ENCODE results near the gene ZMPSTE24. TPM values are rescaled to one million over a fixed set of nuclear protein-coding genes. Genes with fewer than 3 reads are reported as not detected.

Gene ZMPSTE24
- total RNA-seq, 1 donor from 2014 or later, result 64.1 TPM

DNA sequence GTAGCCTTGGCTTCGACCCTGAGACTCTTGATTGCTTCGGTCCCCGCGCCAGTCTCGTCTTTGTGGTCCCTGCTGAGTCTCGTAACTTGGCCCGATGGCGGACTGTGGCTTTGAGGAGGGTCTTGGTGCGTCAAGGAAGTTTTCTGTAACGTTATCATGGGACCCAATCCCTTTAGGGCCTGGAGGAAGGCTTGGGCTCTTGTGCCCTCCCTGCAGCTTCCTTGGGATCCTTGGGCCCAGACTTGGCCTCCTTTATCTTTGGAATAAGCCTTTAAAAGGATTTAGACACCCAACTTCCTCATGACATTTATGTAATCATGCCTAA is 371 bp downstream of the ZMPSTE24 start:
- DNase-seq (ENCODE audit: low read depth in 2 of 2), result peak in 1 of 2 donors; percentile 44

DNA sequence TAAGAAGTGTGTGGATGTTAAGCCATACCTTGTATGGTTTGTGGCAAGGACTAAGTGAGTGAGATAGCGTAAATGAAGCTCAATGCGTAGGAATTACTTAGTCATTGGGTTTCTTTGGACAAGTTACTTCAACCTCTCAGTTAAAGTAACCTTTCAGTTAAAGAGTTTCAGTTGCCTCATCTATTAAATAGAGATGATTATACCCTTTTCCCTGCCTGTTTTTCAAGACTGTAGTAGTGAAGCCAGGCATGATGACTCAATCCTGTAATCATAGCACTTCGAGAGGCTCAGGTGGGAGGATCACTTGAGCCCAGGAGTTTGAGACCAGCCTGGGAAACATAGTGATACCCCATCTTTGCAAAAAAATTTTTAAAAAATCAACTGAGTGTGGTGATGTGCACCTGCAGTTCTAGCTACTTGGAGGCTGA is 6.3 kb downstream of the ZMPSTE24 start:
- no peak for DNase-seq (ENCODE audit: low read depth in 2 of 2)

DNA sequence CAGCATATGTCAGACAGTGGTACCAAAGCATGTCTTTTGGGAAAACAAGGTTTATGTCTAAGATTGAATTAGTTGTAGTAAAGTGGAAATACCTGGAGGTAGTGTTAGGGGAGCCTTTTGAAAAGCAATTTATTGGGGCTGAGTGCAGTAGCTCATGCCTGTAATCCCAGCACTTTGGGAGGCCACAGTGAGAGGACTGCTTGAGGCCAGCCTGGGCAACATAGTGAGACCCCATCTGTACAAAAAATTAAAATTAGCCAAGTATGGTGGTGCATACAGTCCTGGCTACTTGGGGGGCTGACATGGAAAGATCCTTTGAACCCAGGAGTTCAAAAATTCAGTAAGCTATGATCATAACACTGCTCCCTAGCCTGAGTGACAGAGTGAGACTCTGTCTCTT is 7.3 kb downstream of the ZMPSTE24 start:
- DNase-seq (ENCODE audit: low read depth in 2 of 2), result no peak

DNA sequence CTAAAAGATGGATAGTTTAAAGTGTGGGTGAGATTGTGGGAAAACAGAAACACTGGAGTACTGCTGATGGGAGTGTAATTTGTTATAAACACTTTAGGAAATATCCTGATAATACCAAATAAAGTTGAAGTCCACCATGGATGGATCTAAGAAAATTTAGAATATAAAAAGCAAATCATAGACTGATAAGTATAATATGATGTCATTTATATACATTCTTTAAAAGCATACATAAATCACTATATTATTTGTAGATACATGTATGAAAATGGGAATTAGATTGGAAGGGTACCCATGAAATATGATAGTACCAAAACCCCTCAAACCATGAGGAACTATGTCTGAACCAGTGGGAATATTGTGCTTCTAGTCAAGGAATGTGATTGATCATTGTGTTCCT is 7.9 kb downstream of the ZMPSTE24 start:
- DNase-seq (ENCODE audit: low read depth in 2 of 2), result no peak

DNA sequence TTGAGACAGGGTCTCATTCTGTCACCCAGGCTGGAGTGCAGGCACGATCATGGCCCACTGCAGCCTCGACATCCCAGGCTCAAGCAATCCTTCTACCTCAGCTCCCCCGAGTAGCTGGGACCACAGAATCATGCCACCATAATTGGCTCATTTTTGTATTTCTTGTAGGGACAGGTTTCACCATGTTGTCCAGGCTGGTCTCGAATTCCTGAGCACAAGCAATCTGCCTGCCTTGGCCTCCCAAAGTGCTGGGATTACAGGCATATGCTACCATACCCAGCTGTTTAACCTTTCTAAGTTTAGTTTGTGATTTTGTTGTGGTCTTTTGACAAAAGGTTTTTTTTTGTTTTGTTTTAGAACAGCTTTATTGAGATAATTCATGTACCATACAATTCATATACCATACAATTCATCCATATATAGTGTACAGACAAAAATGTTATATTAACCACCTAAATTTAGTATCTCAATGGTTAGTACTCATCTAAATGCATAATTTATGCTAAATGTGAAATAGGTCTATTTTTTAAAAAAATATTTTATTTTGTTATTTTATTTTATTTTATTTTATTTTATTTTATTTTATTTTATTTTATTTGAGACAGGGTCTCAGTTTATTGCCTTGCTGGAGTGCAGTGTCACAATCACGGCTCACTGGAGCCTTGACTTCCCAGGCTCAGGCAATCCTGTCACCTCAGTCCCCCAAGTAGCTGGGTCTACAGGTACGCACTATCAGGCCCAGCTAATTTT is 8.9 kb downstream of the ZMPSTE24 start:
- DNase-seq (ENCODE audit: low read depth in 2 of 2), result no peak

DNA sequence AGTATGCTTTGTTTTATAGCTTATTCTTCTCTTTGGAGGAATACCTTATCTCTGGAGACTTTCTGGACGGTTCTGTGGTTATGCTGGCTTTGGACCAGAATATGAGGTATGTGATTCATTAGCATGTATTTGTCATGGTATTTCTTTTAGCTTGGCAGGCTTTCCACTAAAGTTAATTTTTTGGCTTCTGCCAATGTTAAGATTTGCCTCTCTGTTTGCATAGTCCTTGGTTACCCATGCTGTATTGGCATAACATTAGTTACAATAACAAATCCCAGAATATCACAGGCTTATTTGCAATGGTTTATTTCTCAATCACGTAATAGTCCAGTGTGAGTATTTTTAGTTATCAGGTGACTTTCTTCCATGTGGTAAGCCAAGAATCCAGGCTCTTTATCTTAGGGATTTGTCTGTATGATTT is 9.7 kb downstream of the ZMPSTE24 start:
- peak; percentile 56 to 57 for DNase-seq (ENCODE audit: low read depth in 2 of 2)

DNA sequence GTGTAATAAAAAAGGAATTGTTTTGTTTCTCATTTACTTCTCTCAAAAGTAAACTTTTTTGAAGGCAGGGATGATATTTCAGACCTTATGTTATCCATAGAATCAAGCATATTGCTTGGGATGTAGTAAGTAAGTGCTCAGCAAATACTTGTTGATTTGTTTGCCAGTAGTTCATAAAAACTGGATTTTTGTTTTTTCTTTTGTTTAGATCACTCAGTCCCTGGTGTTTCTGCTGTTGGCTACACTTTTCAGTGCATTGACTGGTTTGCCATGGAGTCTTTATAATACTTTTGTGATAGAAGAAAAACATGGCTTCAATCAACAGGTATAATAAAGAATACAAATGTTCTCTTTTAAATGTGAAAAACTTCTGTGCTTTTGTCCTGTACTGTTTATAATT is 10.2 kb downstream of the ZMPSTE24 start:
- no peak for DNase-seq (ENCODE audit: low read depth in 2 of 2)

DNA sequence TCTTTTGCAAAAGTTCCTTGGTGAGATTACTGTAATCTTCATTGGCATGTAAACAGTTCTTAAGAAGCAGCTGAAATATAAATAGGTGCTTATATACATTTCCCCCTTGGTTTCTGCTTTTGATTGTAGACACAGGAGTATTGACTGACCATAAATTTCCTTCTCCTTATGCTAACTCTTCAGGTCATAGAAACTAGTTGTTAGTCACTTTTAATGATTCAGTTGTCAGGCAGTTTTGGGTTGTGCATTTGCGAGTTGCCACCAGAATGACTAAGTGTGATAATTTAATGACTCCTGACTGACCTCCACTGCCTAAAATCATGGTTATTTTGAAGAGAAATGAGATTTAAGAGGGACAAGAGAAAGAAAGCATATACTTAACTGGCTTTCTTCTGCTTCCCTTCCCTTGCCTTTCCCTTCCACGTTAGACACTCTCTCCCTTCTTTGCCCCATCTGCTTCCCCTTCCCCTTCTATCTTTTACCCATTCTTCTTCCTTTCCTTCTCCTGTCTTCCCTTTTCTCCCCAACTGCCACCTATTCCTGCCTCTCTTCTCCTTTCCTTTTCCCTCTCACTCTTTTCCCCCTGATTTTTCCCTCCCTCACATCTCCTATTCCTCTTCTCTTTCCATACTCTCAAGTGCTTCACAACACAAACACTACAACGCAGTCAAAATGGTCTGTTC is 12.3 kb downstream of the ZMPSTE24 start:
- no peak for DNase-seq (ENCODE audit: low read depth in 2 of 2)

DNA sequence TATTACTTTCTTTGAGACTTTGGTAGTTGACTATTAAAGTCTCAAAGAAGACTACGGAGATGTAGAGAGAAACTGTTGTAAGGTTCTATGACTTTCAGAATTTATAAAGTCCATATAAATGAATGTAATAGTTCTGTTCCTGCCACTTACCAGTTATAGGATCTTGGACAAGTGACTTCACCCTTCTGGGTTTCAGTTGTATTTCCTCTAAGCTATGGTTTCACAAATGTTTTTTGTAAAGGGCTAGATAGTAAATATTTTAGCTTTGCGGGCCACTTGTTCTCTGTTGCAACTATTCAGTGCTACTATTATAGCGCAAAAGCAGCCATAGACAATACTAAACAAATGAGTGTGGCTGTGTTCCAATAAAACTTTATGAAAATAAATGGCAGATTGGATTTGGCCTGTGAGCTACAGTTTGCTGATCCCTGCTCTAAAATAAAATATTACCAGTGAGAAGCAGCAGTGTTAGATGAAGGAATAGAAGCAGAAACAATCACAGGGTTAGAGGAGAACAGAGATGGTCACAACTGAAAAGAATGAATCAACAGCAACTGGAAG is 14.7 kb downstream of the ZMPSTE24 start:
- no peak for DNase-seq (ENCODE audit: low read depth in 2 of 2)

DNA sequence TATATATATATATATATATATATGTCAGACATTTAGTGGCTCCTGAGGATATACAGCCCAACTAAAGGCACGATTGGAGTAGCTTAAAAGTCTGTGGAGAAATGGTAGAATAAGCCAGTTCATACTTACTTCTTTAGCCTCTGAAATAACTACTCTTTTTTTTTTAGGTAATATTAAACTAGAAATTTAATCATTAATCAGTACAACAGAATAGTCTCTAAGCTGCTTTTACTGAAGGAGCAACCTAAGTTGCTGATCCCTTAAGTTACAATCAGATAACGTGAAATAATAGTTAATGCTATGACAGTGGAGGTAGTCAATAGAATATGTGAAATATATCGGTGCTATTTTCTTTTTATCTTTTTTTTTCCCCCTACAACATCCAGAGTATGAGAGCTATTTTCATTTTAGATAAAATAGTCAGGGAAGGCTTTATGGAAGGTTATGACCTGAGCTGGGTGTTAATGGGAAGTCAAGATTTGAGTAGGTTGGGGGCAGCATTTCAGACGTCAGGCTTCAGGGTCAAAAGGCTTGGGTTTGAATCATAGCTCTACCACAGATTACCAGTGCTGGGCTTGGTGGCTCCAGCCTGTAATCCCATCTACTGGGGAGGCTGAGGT is 15.6 kb downstream of the ZMPSTE24 start:
- no peak for DNase-seq (ENCODE audit: low read depth in 2 of 2)

DNA sequence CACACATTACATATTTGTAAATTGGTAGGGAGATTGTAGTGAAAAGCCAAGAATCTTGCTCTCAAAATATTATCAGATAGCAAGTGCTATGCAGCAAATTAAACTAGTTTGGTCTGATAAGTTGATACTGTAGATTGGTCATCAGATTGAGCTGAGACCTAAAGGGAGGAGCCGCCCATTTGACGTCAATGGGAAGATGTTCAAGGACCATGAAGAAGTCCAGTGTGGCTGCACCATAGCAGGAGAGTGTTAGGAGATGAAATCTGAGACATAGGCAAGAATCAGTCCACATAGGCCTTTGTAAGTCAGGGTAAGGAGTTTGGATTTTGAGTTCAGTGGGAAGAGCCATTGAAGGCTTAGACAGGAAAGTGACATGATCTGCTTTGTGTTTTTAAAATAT is 16.3 kb downstream of the ZMPSTE24 start:
- DNase-seq (ENCODE audit: low read depth in 2 of 2), result no peak

DNA sequence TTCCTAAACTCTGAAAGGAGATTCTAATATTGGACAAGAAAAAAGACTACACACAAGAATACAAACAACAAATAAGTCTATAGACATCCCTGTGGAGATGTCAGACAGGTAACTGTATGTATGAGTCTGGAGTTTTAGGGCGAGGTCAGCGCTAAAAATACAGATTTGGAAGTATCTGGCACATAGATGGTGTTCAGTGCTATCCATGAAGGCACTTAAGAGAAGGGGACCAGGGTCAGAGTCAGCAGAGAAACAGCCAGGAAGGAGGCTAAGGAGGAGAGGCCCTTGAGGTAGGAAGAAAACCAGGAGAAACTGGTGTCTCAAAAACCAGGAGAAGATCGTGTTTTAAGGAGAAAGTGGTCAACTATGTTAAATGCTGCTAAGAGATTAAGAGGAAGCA is 18.1 kb downstream of the ZMPSTE24 start:
- no peak for DNase-seq (ENCODE audit: low read depth in 2 of 2)

DNA sequence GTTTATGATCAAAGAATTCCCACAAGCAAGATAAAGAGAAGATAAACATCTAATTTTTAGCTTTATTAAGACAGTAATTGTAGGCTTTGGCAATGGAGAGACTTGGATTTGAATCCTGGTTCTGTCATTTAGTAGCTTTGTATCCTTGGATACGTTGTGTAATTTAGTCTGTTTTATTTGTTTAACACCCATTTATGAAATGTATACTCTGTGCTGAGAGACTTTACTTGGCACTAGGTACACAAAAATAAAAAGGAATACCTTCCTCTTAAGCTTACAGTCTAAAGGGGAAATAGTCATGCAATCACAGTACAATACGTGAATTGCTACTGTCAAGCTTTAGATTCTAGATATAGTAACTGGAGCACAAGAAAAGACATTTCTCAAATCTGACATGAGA is 23.8 kb downstream of the ZMPSTE24 start:
- no peak for DNase-seq (ENCODE audit: low read depth in 2 of 2)

DNA sequence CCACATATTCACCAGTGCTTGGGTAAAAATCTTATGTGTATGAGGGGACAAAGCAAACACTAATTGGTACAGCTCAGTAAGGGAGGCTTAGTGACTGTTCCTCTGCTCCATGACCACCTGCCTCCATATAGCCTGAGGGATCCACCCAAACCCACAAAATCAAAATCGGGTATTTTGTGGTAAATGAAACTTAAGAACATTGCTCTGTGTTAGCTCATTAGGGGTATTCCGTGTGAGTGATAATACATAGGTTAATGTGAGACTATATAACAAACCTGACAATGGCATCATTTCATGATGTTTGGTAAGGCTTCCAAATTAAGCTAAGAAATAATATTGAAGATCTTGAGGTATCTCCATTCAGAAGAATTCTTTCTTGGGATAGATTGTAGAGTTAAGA is 33.3 kb downstream of the ZMPSTE24 start:
- DNase-seq (ENCODE audit: low read depth in 2 of 2), result no peak

DNA sequence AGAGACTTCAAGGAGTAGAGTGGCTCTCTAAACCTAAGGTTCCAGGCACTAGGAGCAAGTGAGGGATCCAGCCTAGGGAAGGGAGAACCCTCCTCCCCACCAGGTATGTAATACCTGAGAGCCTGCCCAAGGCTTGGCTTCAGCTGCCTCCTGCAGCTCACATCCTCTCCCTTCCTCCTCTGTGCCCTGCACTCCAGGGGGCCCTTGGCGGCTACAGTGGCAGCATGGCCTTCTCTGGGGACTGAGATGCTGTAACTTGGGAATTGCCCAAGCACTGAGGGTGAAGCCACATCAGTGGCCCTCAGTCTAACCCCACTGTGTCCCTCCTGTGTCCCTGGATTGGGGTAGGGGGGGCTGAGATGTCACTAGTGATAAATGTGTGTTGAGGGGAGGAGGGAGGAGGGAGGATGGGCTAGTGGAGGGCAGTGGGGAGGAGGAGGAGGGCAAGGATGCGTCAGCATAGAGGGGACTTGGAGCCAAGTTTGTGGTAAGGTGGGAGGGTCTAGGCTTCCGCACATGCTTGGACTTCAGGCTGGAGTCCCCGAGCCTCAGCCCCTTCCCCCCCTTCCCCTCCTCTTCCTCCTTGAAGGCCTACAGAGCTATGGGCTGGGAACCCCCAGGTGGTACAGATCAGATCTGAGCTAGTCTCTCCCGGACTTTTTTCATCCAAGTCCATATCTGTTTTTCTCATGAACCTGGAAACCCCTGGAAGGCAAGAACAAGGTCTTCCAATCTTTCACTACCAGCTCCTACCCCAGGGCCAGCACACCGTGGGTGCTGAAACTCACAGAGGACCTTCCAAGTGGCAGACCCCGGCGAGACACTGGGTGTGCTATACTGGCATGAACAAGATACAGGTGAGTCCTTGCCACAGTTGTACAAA is 41.6 kb downstream of the ZMPSTE24 start:
- no peak for DNase-seq (ENCODE audit: low read depth in 2 of 2)

DNA sequence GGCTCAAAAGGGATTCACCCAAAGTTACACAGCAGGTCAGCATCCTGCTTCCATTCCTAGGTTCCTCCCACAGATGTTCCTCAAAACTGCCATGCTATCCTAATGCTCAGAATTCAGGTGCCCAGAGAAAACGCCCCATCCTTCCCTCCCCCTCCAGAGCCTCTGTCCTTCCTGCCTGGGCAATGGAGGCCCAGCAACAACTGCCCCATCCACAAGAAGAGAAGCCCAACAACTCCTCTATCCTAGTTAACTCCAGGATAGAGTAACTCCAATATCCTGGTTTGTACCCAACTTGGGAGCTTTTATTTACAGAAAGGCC is 42.2 kb downstream of the ZMPSTE24 start:
- DNase-seq (ENCODE audit: low read depth in 2 of 2), result no peak

DNA sequence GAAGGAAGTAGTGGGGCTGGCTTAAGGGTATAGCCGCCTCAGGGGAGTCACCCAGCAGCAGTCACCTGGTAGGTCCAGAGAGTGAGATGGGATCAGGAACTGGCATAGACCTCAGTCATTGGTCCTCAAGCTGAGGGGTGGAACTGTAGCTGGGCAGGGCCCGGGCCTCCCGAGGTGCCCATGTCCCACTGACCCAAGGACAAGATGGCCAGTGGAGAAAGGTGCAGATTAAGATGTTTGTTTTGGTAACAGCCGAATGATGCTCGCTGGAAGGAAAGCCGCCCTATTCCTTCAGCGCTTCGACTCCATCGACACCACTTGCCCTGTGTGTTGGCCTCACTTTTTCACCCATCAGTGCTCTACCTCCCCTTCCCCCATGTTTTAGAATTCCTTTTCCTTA is 42.6 kb downstream of the ZMPSTE24 start:
- no peak for DNase-seq (ENCODE audit: low read depth in 2 of 2)

DNA sequence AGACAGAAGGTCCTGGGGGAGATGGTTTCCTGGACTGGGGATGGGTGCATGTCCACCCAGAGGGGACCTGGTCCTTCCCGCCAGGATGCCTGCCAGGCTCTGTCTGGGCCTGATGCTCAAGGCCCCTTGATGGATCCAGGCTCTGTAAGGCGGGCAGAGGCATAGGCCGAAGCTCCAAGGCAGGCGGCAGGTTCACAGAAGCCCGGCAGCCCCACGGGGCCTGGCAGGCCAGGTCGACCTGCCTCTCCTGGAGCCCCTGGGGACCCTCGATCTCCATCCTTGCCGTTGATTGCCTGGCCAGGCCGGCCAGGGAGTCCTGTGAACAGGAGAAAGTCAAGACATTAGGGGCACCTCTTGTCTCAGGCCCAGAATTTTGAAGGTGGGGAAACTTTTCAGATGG is 43.0 kb downstream of the ZMPSTE24 start:
- no peak for DNase-seq (ENCODE audit: low read depth in 2 of 2)

DNA sequence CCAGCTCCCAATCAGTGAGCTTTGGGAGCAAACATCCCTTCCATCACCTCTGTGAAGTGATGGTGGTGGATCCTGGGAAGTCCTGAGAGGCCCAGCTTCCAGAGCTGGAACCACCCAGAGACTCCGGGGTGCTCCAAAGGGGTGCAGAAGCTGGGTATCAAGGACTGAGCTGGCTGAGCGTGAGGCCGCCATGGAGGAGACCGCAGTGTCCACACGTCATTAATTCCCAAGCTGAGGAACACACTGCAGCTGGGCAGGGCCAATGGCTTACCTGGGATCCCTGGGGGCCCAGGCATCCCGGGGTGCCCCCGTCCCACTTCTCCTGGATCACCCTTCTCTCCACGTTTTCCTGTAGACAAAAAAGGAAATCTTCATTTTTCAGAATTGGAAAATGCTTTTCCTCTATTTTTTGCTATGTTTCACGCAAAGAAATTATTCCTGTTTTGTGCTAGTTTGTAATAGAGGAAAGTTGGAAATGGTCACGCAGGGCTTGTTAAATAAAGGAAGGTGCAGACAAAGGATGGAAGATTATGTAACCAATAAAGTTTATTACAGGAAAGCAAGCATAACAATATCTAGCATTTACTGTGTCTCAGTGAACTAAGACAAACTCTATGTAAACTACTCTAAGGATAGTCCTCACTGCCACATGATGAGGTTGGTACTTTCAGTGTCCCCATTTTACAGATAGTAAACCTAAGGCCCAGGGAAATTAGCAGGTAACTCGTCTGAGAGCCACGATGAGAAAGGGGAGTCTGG is 43.7 kb downstream of the ZMPSTE24 start:
- no peak for DNase-seq (ENCODE audit: low read depth in 2 of 2)

DNA sequence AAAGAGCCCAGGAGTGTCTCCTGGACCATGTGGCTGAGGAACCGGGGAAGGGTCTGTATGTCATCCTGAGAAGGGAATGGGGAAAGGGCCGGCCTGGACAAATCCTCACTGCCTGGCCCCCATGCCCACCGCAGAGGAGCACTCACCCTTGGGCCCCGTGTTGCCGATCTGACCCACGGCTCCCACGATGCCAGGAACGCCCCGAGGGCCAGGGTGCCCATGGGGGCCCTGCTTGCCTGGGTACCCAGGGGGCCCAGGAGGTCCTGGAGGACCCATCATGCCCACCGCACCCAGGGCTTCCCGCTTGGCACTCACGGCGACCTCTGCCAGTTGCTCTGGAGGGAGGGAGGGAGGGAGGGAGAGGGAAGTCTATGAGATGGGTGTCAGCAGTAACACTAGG is 44.4 kb downstream of the ZMPSTE24 start:
- no peak for DNase-seq (ENCODE audit: low read depth in 2 of 2)

Data from lung microvascular endothelial cell (primary cell).